K562 (cell line): ENCODE results near the gene FBXW8. TPM values are rescaled to one million over a fixed set of nuclear protein-coding genes. Genes with fewer than 3 reads are reported as not detected.

Source experiments
- ATAC-seq: fragments of 200-7000 bp; cut with Tn5 transposase; 3 replicates; pipeline ENCODE4 v1.9.1; 2020; ENCODE audit warnings: moderate library complexity
- BruUV-seq: library from RNA; stranded (reverse); fragments of 400-500 nt; replicated peaks from 2 replicates; lab custom pipeline; 2021; lab: Mats Ljungman, UMichigan
- CTCF ChIA-PET: fragments of 300-600 bp; formaldehyde crosslinking; extraction: SDS; loops from one replicate; lab custom pipeline; 2021; ENCODE audit warnings: low intra/inter-chr PET ratio; lab: Yijun Ruan, JAX
- POLR2A ChIA-PET: fragments of 300-600, 350-650 bp; sonication (Branson Sonifier 250); formaldehyde crosslinking; extraction: SDS; loops from one replicate; lab custom pipeline; 2021; ENCODE audit warnings: antibody characterized with exemption, inconsistent platforms; lab: Yijun Ruan, JAX
- DNase-seq, 4 experiments: peaks; one replicate each; pipeline versions ENCODE4 v3.0.0 to v3.0.0-alpha.2; 2011 to 2018; ENCODE audit warnings: low spot score in 3 of 4, mixed read lengths in 3 of 4; ENCODE audit errors: extremely low read depth in 1 of 4
- FAIRE-seq: peaks from 2 replicates; lab custom pipeline; 2011; peaks lifted over from hg19 to GRCh38; lab: Jason Lieb, UNC
- H2AFZ ChIP-seq: 2 replicates; pipeline ENCODE4 v1.6.0; 2011; ENCODE audit warnings: low read depth, low read length, control low read depth, inconsistent platforms
- H3K27ac ChIP-seq: fragments of 200-600 bp; 3 replicates; pipeline ENCODE4 v1.8.0; 2011; ENCODE audit warnings: low read depth, mild to moderate bottlenecking, control low read depth, inconsistent platforms, low read length, moderate library complexity, mixed read lengths; ENCODE audit errors: extremely low read depth
- H3K27me3 ChIP-seq, 2 experiments: fragments of 300-600 bp in 1 of 2; 2 replicates in 1 of 2; 3 replicates in 1 of 2; pipeline versions ENCODE4 v1.6.0 to v1.8.0; 2011; ENCODE audit warnings: inconsistent platforms in 2 of 2, low read length in 2 of 2, mild to moderate bottlenecking in 1 of 2, mixed read lengths in 1 of 2, moderate library complexity in 1 of 2; ENCODE audit not compliant: control insufficient read depth in 2 of 2, insufficient read depth in 2 of 2
- H3K36me3 ChIP-seq: fragments of 300-600 bp; 3 replicates; pipeline ENCODE4 v1.8.0; 2011; ENCODE audit warnings: mild to moderate bottlenecking, low read length, inconsistent platforms; ENCODE audit not compliant: control insufficient read depth, insufficient read depth
- H3K4me1 ChIP-seq, 2 experiments: fragments of 200-600 bp in 1 of 2; replicated peaks in 1 of 2; 2 replicates in 1 of 2; 3 replicates in 1 of 2; pipeline versions ENCODE4 v1.5.1 to v1.8.0; 2011; ENCODE audit warnings: inconsistent platforms in 2 of 2, low read length in 2 of 2, mild to moderate bottlenecking in 1 of 2, mixed read lengths in 1 of 2, moderate library complexity in 1 of 2; ENCODE audit not compliant: control insufficient read depth in 2 of 2, insufficient read depth in 2 of 2
- H3K4me2 ChIP-seq: 2 replicates; pipeline ENCODE4 v1.6.1; 2011; ENCODE audit warnings: low read length, control low read depth, inconsistent platforms, mixed read lengths; ENCODE audit not compliant: insufficient read depth
- H3K4me3 ChIP-seq: fragments of 200-600 bp; sonication (generic), shearing (Covaris generic); 2 replicates; pipeline ENCODE4 v1.5.1; 2016; ENCODE audit warnings: control low read depth, inconsistent platforms
- H3K79me2 ChIP-seq: fragments of 200-600 bp; 3 replicates; pipeline ENCODE4 v1.8.0; 2011; ENCODE audit warnings: low read length, inconsistent platforms; ENCODE audit not compliant: control insufficient read depth, insufficient read depth
- H3K9ac ChIP-seq, 2 experiments: 2 replicates each; pipeline versions ENCODE4 v1.6.0 to v1.6.1; 2011; ENCODE audit warnings: low read depth in 2 of 2, low read length in 2 of 2, control low read depth in 1 of 2, inconsistent platforms in 1 of 2, mild to moderate bottlenecking in 1 of 2, mixed read lengths in 1 of 2; ENCODE audit not compliant: insufficient read depth in 1 of 2
- H3K9me1 ChIP-seq: one replicate; pipeline ENCODE4 v1.6.0; 2011; ENCODE audit warnings: inconsistent platforms, mild to moderate bottlenecking, low read length, moderate library complexity; ENCODE audit not compliant: control insufficient read depth, insufficient read depth
- H3K9me3 ChIP-seq: replicated peaks from 2 replicates; pipeline ENCODE4 v1.5.1; 2011; ENCODE audit warnings: low read depth, low read length, inconsistent platforms; ENCODE audit not compliant: control insufficient read depth, insufficient read depth
- H4K20me1 ChIP-seq: replicated peaks from 2 replicates; pipeline ENCODE4 v1.6.1; 2011; ENCODE audit warnings: low read length, inconsistent platforms, mixed read lengths; ENCODE audit not compliant: control insufficient read depth, insufficient read depth
- ARID4B ChIP-seq: sonication (generic); formaldehyde crosslinking; IDR thresholded peaks from 2 replicates; pipeline ENCODE4 v1.8.0; 2022; ENCODE audit warnings: mild to moderate bottlenecking, missing genetic modification reagents
- BCL6 ChIP-seq: fragments of 250-450 bp; sonication (Bioruptor Pico); IDR thresholded peaks from 2 replicates; pipeline ENCODE4 v1.4.0; 2020
- CEBPB ChIP-seq: fragments of 450-650 bp; IDR thresholded peaks from 2 replicates; pipeline ENCODE4 v1.6.1; 2016; ENCODE audit warnings: missing genetic modification characterization, missing compliant biosample characterization
- CGGBP1 ChIP-seq: fragments of 250-450 bp; sonication (Bioruptor Pico); IDR thresholded peaks from 2 replicates; pipeline ENCODE4 v1.9.0; 2021; ENCODE audit warnings: mild to moderate bottlenecking
- CTBP1 ChIP-seq: fragments of 450-650 bp; IDR thresholded peaks from 2 replicates; pipeline ENCODE4 v1.6.1; 2016; ENCODE audit warnings: borderline replicate concordance
- HDGF ChIP-seq: fragments of 450-650 bp; IDR thresholded peaks from 2 replicates; pipeline ENCODE4 v1.6.1; 2016
- HSF4 ChIP-seq: fragments of 250-450 bp; sonication (Bioruptor Pico); IDR thresholded peaks from 2 replicates; pipeline ENCODE4 v2.1.2; 2022; ENCODE audit warnings: mild to moderate bottlenecking, moderate library complexity, borderline replicate concordance
- JUNB ChIP-seq: fragments of 450-650 bp; formaldehyde crosslinking; conservative IDR thresholded peaks from 2 replicates; pipeline ENCODE4 v1.4.0; 2020; ENCODE audit warnings: mild to moderate bottlenecking
- KDM2B ChIP-seq: fragments of 250-450 bp; sonication (Bioruptor Pico); IDR thresholded peaks from 2 replicates; pipeline ENCODE4 v1.8.0; 2021; ENCODE audit warnings: mild to moderate bottlenecking, moderate library complexity
- NFIX ChIP-seq: fragments of 250-450 bp; sonication (Bioruptor Pico); IDR thresholded peaks from 2 replicates; pipeline ENCODE4 v1.4.0; 2020; ENCODE audit warnings: low read depth, mild to moderate bottlenecking, moderate library complexity
- PYGO2 ChIP-seq: fragments of 450-650 bp; IDR thresholded peaks from 2 replicates; pipeline ENCODE4 v1.6.1; 2016; ENCODE audit warnings: mild to moderate bottlenecking, missing genetic modification characterization, moderate library complexity, missing compliant biosample characterization
- TCF3 ChIP-seq: sonication (generic); formaldehyde crosslinking; IDR thresholded peaks from 2 replicates; pipeline ENCODE4 v1.4.0; 2020; ENCODE audit warnings: mild to moderate bottlenecking, missing genetic modification reagents
- TRIM25 ChIP-seq: fragments of 450-650 bp; IDR thresholded peaks from 2 replicates; pipeline ENCODE4 v1.7.0; 2016; ENCODE audit warnings: borderline replicate concordance
- ZNF696 ChIP-seq: fragments of 250-450 bp; sonication (Bioruptor Pico); conservative IDR thresholded peaks from 2 replicates; pipeline ENCODE4 v1.4.0; 2020; ENCODE audit warnings: mild to moderate bottlenecking, moderate library complexity
- WGBS: fragments of 100-300 bp; shearing (Covaris generic); methylation state at CpG from one replicate; pipeline ENCODE4 v1.1.6; 2016; ENCODE audit warnings: low coverage, mixed read lengths; ENCODE audit not compliant: insufficient coverage; ENCODE audit errors: missing lambda C conversion rate; 5-methylcytosine and 5-hydroxymethylcytosine counted together
- in situ Hi-C: fragments of 300-500 bp; cut with MboI; formaldehyde crosslinking; loops from 4 replicates; pipeline ENCODE4 v1.15.0; 2018; ENCODE audit warnings: inconsistent platforms, mixed read lengths
- intact Hi-C: fragments of 100-400 bp; cut with micrococcal nuclease; formaldehyde crosslinking; loops from 2 replicates; pipeline ENCODE4 v1.14.2; 2022
- polyA plus RNA-seq, 8 experiments: library from polyadenylated mRNA; depleted of rRNA in 4 of 8; stranded (reverse) in 5 of 8; unstranded in 3 of 8; fragments of >200 nt; fragmentation: Nextera tagmentation in 2 of 8; fragmentation: Illumina TruSeq in 1 of 8; extraction: Ambion mirVana in 2 of 8; extraction: Trizol in 1 of 8; gene quantifications; 2 replicates each; pipeline versions ENCODE4 v1.2.1 to v1.2.3, GENCODE V29; 2011 to 2014; ENCODE audit warnings: inconsistent platforms in 1 of 8, missing spikeins in 1 of 8
- total RNA-seq, 7 experiments: library from RNA; depleted of rRNA in 6 of 7; stranded (reverse); fragments of >200 nt in 6 of 7; fragmentation: Illumina TruSeq in 2 of 7; extraction: Trizol in 2 of 7; gene quantifications; 2 replicates each; pipeline versions ENCODE4 v1.2.1 to v1.2.3, GENCODE V29; 2011 to 2021; ENCODE audit warnings: low replicate concordance in 1 of 7

The FBXW8 gene
- total and polyA plus RNA-seq, 9 of the 15 experiments (the other 6 are each of a cell fraction or from before 2014, with no cell fraction given), result 0.58 to 8.3 (median 4.4) TPM

GRCh38 chr12:116955382-116956021, 44.8 kb downstream of the FBXW8 start (continued):
- TF ChIP-seq ARID4B (CRISPR knock-in tag), result no peak
- no peak for TF ChIP-seq KDM2B (CRISPR knock-in tag)
- peak; percentile 58; the same call in 1 of the 2 replicates for TF ChIP-seq CTBP1

- POLR2A ChIA-PET, result interaction anchor here (0.7 to 1.4 kb wide), 2 partner anchors 10 to 238 kb away, joined by 3 to 4 read pairs; no protein-coding TSS in a partner anchor
- DNase-seq (no peak), ATAC-seq (no peak), FAIRE-seq (no peak)
- intact Hi-C loops (no loop called here), in situ Hi-C loops (loop anchor here (25.0 kb wide), 1 partner anchor 246 kb away; no protein-coding TSS in a partner anchor)
- Histone ChIP-seq H2AFZ (no peak overlapping the region), H3K27me3 (no peaks in the 10 kb centered on the region), H3K4me2 (no peak overlapping the region), H3K9ac (no peak overlapping the region), H3K36me3 (no peaks in the 10 kb centered on the region), H3K27ac (no peak overlapping the region), H3K4me3 (no peak overlapping the region), H4K20me1 (peaks cover 4% of the 10 kb centered on the region; the same call in 1 of the 2 replicates), H3K9me3 (no peaks in the 10 kb centered on the region), H3K4me1 (peaks cover 0 to 9% of the 10 kb centered on the region in 2 experiments; a peak in 2 of 5 replicates), H3K79me2 (no peaks in the 10 kb centered on the region), H3K9me1 (no peaks in the 10 kb centered on the region)
- CTCF ChIA-PET, result no interaction called here
- BruUV-seq, result no TSS peak
- whole genome bisulfite sequencing, result 40% methylated on average over 6 of the region's 6 CpGs
- TF ChIP-seq TCF3 (CRISPR knock-in tag) (no peak), ZNF696 (no peak), NFIX (CRISPR knock-in tag) (no peak), HDGF (no peak), BCL6 (CRISPR knock-in tag) (no peak), PYGO2 (tag) (no peak), JUNB (CRISPR knock-in tag) (no peak), HSF4 (no peak), CGGBP1 (no peak), CEBPB (no peak), TRIM25 (no peak)
Observed at GRCh38 chr12:116958402-116959197, 47.9 kb downstream of the FBXW8 start.
